Adrenal gland (tissue), 5 donors: ENCODE data around the gene SPOCK1.

Source experiments
- POLR2A ChIP-seq, 2 donors: fragments of 450-650 bp; IDR thresholded peaks; one replicate each; pipeline ENCODE4 v1.6.1; 2017; ENCODE audit warnings: antibody characterized with exemption in 2 of 2, mild to moderate bottlenecking in 2 of 2, moderate library complexity in 1 of 2
- TF ChIP-seq, protein P1 (sequence below), 6 experiments: fragments of 450-650 bp in 4 of 6; fragments of 200-600 bp in 2 of 6; sonication (generic) in 1 of 6; IDR thresholded peaks; 1 replicate in 5 of 6; 2 replicates in 1 of 6; pipeline versions ENCODE4 v1.5.1 to v1.8.0; 2016 to 2021; ENCODE audit warnings: antibody characterized with exemption in 6 of 6, mild to moderate bottlenecking in 2 of 6, moderate library complexity in 1 of 6
- donor health status: DM: no; HTN: no; CAD: no.

DNA sequence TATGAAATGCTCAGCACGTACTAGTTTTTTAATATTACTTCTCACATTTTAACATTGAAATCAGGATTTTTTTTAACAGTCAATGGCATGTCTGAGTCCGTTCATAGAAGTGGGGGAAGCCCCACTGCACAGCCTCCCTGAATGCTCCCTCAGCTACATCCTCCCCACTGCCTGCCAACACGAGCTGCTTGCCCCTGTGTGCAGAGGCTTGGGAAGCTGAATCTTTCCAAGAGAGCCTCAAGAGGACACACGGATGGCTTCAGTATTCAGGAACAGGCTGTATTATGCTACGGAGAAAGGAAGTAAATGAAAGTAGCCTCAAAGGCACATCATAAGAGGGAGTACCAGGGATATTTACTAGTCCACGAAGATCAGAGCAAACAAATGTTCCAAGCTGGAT, 248.7 kb downstream of the SPOCK1 start:
- TF ChIP-seq, protein P1, sequence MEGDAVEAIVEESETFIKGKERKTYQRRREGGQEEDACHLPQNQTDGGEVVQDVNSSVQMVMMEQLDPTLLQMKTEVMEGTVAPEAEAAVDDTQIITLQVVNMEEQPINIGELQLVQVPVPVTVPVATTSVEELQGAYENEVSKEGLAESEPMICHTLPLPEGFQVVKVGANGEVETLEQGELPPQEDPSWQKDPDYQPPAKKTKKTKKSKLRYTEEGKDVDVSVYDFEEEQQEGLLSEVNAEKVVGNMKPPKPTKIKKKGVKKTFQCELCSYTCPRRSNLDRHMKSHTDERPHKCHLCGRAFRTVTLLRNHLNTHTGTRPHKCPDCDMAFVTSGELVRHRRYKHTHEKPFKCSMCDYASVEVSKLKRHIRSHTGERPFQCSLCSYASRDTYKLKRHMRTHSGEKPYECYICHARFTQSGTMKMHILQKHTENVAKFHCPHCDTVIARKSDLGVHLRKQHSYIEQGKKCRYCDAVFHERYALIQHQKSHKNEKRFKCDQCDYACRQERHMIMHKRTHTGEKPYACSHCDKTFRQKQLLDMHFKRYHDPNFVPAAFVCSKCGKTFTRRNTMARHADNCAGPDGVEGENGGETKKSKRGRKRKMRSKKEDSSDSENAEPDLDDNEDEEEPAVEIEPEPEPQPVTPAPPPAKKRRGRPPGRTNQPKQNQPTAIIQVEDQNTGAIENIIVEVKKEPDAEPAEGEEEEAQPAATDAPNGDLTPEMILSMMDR (IDR thresholded peaks at IDR 0.05) = no peak
- TF ChIP-seq POLR2A (IDR thresholded peaks at IDR 0.05) = no peak
